ENCODE measurements around the gene EDC3. TPM values are rescaled to one million over a fixed set of nuclear protein-coding genes. Genes with fewer than 3 reads are reported as not detected.

EDC3 gene
- total RNA-seq, 1 experiment from 2014 or later = 62.6 TPM

DNA sequence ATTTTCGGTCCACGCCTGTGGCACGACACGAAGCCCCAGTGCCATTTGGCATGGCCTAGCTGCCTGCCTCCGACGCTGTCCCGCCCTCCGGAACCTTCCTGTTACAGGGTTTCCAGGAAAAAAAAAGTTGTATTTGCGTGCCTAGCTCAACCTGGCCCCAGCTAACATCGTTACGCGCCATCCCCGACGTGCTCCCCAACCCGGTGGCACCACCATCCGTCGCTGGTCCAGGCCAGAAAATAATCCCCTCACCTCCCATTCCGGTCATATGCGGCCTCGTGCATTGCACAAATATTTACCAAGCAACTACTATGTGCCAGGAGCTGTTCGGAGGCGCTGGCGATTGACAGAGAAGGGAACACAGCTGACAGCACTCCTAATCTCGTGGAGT lies 30.9 kb upstream of the EDC3 start:
- POLR2A ChIA-PET (ENCODE audit: low non-redundant PET) = no interaction called here
- H3K9me3 ChIP-seq (ENCODE audit: low read depth, low read length, poor library complexity, severe bottlenecking) = no peaks in the 10 kb centered on the region
- CTCF ChIA-PET = no interaction called here
- H3K27me3 ChIP-seq (replicated peaks; ENCODE audit: insufficient read depth, low read depth, low read length, poor library complexity) = peaks cover 13% of the 10 kb centered on the region
- peaks cover 8% of the 10 kb centered on the region for H3K4me1 ChIP-seq (ENCODE audit: insufficient read depth, low read length, poor library complexity, severe bottlenecking)
- no peak overlapping the region for H3K27ac ChIP-seq (ENCODE audit: low read depth, low read length, poor library complexity, severe bottlenecking)
- H3K4me3 ChIP-seq (ENCODE audit: low read depth, low read length, poor library complexity, severe bottlenecking) = peak overlapping the region; percentile 49
- no TSS peak for BruUV-seq (replicated peaks)
- H3K36me3 ChIP-seq (ENCODE audit: insufficient read depth, low read length, poor library complexity, severe bottlenecking) = no peaks in the 10 kb centered on the region
- TF ChIP-seq EZH2 (IDR thresholded peaks at IDR 0.05; ENCODE audit: borderline replicate concordance, low read depth, low read length, poor library complexity, severe bottlenecking) = no peak
- TF ChIP-seq, protein P1, sequence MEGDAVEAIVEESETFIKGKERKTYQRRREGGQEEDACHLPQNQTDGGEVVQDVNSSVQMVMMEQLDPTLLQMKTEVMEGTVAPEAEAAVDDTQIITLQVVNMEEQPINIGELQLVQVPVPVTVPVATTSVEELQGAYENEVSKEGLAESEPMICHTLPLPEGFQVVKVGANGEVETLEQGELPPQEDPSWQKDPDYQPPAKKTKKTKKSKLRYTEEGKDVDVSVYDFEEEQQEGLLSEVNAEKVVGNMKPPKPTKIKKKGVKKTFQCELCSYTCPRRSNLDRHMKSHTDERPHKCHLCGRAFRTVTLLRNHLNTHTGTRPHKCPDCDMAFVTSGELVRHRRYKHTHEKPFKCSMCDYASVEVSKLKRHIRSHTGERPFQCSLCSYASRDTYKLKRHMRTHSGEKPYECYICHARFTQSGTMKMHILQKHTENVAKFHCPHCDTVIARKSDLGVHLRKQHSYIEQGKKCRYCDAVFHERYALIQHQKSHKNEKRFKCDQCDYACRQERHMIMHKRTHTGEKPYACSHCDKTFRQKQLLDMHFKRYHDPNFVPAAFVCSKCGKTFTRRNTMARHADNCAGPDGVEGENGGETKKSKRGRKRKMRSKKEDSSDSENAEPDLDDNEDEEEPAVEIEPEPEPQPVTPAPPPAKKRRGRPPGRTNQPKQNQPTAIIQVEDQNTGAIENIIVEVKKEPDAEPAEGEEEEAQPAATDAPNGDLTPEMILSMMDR (conservative IDR thresholded peaks at IDR 0.05; ENCODE audit: low read depth, low read length) = no peak
- intact Hi-C loops (cut with micrococcal nuclease; ENCODE audit: unreplicated experiment) = no loop called here
- no peak for DNase-seq (ENCODE audit: low spot score)

DNA sequence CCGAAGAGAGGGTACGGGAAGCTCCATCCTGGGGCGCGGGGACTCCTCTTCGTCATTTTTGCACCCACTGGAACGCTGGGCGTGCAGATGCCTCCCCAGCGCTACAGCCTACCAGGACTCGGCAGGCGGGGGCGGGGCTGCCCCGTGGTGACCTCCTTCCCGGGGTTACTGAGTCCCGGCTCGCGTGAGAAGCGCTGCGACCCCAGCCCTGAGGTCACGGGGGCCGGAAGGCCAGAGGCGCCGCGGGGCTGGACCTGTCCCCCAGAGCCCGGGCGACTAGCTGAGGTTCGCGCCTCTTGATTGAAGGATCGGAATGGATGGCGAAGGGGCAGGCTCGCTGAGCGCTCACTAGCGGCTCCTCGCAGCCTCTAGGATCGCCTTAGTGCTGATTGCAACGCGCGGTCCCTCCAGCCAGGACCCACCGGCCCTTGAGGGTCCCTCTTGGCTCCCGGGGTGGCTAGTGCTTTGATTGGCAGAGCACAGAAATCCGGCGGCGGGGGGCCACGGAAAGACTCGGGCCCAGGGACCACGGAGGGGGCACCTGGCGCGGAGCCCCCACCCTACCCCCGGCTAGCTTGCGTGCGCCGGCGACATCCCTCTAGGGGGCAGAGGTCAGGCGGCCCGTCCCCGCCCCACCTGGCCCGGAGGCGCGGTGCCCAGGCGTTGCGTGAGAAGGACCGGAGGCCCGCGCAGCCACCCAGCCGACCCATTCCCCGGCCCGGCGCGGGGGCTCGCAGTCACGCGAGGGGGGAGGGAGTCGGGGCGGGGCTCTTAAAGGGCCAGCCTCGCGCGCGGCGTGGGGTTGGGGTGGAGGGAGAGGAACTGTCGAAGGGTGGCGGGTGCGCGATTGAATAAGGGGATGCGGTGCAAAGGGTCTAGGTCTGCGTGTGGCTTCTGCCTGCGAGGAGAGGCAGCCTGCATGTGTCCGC lies 30.3 kb upstream of the EDC3 start:
- Histone ChIP-seq H3K4me1 (ENCODE audit: insufficient read depth, low read length, poor library complexity, severe bottlenecking) (peaks cover 8% of the 10 kb centered on the region), H3K36me3 (ENCODE audit: insufficient read depth, low read length, poor library complexity, severe bottlenecking) (no peaks in the 10 kb centered on the region), H3K27ac (ENCODE audit: low read depth, low read length, poor library complexity, severe bottlenecking) (no peak overlapping the region), H3K9me3 (ENCODE audit: low read depth, low read length, poor library complexity, severe bottlenecking) (no peaks in the 10 kb centered on the region), H3K27me3 (replicated peaks; ENCODE audit: insufficient read depth, low read depth, low read length, poor library complexity) (peaks cover 13% of the 10 kb centered on the region), H3K4me3 (ENCODE audit: low read depth, low read length, poor library complexity, severe bottlenecking) (peak overlapping the region; percentile 49)
- ChIA-PET CTCF (no interaction called here), POLR2A (ENCODE audit: low non-redundant PET) (no interaction called here)
- peak; percentile 20 for DNase-seq (ENCODE audit: low spot score)
- intact Hi-C loops (cut with micrococcal nuclease; ENCODE audit: unreplicated experiment) = no loop called here
- TF ChIP-seq EZH2 (IDR thresholded peaks at IDR 0.05; ENCODE audit: borderline replicate concordance, low read depth, low read length, poor library complexity, severe bottlenecking) = no peak
- TF ChIP-seq, protein P1 (conservative IDR thresholded peaks at IDR 0.05; ENCODE audit: low read depth, low read length) = no peak
- no TSS peak for BruUV-seq (replicated peaks)

DNA sequence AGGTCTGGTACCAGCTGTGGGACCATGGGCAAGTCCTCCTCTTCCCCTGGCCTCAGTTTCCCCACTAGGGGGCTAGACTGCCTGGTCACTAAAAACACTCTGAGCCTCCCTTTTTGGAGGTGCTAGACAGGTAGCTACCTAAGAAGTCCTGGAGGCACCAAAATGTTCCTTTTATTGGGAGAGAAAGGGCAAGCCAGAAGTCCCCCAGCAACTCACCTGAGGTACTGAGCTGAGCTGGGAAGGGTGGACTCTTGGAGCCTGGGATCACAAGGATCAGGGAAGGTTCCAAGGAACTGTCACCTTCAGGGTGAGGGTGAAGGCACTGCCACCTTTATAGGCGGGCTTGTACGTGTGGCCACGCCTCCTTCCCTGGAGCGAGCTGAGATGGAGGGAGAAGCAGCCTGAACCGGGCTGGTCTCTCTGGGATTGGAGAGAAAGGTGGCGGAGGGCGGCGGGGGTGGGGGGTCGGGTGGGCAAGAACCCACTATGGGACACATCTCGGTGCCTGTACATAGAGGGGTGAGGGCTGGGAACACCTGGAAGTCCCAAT lies 29.5 kb upstream of the EDC3 start, which contains the start of gene CYP1A1:
Gene CYP1A1 (minus strand): TSS at position 304 of the 550 bp plus-strand sequence. CDS start 2,431 bp downstream, outside the sequence.
- H3K27me3 ChIP-seq (replicated peaks; ENCODE audit: insufficient read depth, low read depth, low read length, poor library complexity) = peaks cover 13% of the 10 kb centered on the region
- DNase-seq (ENCODE audit: low spot score) = peak; percentile 33
- TF ChIP-seq EZH2 (IDR thresholded peaks at IDR 0.05; ENCODE audit: borderline replicate concordance, low read depth, low read length, poor library complexity, severe bottlenecking) = no peak
- TF ChIP-seq, protein P1 (conservative IDR thresholded peaks at IDR 0.05; ENCODE audit: low read depth, low read length) = no peak
- CTCF ChIA-PET = interaction anchor here (0.6 kb wide), 1 partner anchor 56 kb away, joined by 3 read pairs; the partner anchor contains the start of gene CSK
- no TSS peak for BruUV-seq (replicated peaks)
- no peak within 1 kb of the TSS for H3K27ac ChIP-seq (ENCODE audit: low read depth, low read length, poor library complexity, severe bottlenecking)
- intact Hi-C loops (cut with micrococcal nuclease; ENCODE audit: unreplicated experiment) = no loop called here
- POLR2A ChIA-PET (ENCODE audit: low non-redundant PET) = no interaction called here
- peaks cover 8% of the 10 kb centered on the region for H3K4me1 ChIP-seq (ENCODE audit: insufficient read depth, low read length, poor library complexity, severe bottlenecking)
- peak within 1 kb of the TSS; percentile 49 for H3K4me3 ChIP-seq (ENCODE audit: low read depth, low read length, poor library complexity, severe bottlenecking)
- H3K36me3 ChIP-seq (ENCODE audit: insufficient read depth, low read length, poor library complexity, severe bottlenecking) = no peaks in the 10 kb centered on the region
- no peaks in the 10 kb centered on the region for H3K9me3 ChIP-seq (ENCODE audit: low read depth, low read length, poor library complexity, severe bottlenecking)

Data from A673 (cell line).